GM21360 (cell line): ENCODE data around the gene HCN2.
"Not testable (repeated sequence)": the region's sequence is repeated elsewhere in the genome, so short reads cannot be mapped to it uniquely, and the experiment has no call there.

Experiments used
- ATAC-seq: cut with Tn5 transposase; IDR thresholded peaks from one replicate; pipeline ENCODE4 v1.9.1; 2021; ENCODE audit warnings: mild to moderate bottlenecking, moderate library complexity; ENCODE audit not compliant: unreplicated experiment

HCN2 gene

GRCh38 chr19:602391-603301, 13.0 kb downstream of the HCN2 start:
- ATAC-seq = no peak

- ATAC-seq = not testable (repeated sequence)
Measured at GRCh38 chr19:603302-603639, 13.6 kb downstream of the HCN2 start.

GRCh38 chr19:603779-604178, 14.1 kb downstream of the HCN2 start:
- ATAC-seq = not testable (repeated sequence)

GRCh38 chr19:604355-604754, 14.7 kb downstream of the HCN2 start:
- ATAC-seq = no peak

DNA sequence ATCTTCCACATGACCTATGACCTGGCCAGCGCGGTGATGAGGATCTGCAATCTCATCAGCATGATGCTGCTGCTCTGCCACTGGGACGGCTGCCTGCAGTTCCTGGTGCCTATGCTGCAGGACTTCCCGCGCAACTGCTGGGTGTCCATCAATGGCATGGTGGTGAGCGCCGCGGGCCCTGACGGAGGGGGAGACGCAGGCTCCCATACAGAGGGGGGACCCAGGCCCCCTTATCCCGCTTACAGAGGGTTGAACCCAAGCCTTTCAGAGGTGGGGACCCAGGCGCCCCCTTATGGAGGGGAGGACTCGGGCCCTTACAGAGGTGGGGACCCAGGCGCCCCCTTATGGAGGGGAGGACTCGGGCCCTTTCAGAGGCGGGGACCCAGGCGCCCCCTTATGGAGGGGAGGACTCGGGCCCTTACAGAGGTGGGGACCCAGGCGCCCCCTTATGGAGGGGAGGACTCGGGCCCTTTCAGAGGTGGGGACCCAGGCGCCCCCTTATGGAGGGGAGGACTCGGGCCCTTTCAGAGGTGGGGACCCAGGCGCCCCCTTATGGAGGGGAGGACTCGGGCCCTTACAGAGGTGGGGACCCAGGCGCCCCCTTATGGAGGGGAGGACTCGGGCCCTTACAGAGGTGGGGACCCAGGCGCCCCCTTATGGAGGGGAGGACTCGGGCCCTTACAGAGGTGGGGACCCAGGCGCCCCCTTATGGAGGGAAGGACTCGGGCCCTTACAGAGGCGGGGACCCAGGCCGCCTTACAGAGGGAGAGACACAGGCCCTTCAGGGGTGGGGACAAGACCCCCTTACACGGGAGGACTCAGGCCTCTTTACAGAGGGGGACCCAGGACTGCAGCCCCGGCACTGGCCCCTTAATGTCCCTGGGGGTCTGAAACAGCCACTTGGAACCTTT, 15.6 kb downstream of the HCN2 start:
- not testable (repeated sequence) for ATAC-seq

GRCh38 chr19:607301-608154, 17.8 kb downstream of the HCN2 start:
- ATAC-seq = no peak

- no peak for ATAC-seq
Measured at GRCh38 chr19:608155-609003, 18.7 kb downstream of the HCN2 start.

- ATAC-seq = no peak
Measured at GRCh38 chr19:609004-609346, 19.3 kb downstream of the HCN2 start.

GRCh38 chr19:610071-610800, 20.6 kb downstream of the HCN2 start:
- ATAC-seq = no peak

DNA sequence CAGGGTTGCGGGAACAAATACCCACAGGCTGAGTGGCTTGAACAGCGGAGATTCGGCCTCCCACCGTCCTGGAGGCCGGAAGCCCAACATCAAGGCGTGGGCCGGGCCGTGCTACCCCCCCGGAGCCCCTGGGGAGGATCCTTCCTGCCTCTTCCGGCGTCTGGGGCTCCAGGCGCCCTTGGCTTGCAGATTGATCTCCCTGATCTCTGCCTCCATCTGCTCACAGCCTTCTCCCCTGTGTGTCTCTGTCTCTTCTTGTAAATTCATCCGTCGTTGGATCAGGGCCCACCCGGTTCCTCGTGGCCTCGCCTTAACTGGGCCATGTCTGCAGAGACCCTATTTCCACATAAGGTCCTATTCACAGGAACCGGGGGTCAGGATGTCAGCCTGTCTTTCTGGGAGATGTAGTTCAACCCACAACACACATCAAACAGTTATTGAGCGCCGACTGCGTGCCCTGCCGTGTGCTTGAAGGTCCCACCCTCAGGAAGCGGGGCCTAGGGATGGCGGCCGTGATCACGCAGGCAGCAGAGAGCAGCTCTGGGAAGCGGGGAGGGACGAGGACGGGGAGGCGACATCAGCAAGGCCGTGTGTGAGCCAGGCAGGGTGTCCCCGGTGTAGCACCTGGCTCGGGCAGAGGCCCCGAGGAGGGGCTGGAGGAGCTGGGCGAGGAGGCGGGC, 21.3 kb downstream of the HCN2 start:
- ATAC-seq = no peak

DNA sequence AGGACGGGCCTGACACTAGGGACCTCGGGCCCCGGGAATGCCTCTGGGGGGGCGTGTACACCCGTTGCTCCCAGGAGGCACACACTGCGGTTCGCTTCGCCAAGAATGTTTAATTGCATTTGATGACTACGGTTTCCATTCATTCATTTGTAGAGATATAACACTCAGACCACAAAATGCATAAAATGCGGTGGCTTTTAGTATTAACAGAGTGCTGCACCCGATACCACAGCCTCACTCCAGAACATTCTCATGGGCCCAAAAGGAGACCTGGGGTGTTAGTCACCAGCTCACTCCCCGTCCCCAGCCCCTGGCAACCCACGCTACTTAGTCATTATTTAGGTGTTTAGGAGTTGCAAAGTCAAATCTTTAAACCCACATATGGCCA, 21.8 kb downstream of the HCN2 start:
- no peak for ATAC-seq

DNA sequence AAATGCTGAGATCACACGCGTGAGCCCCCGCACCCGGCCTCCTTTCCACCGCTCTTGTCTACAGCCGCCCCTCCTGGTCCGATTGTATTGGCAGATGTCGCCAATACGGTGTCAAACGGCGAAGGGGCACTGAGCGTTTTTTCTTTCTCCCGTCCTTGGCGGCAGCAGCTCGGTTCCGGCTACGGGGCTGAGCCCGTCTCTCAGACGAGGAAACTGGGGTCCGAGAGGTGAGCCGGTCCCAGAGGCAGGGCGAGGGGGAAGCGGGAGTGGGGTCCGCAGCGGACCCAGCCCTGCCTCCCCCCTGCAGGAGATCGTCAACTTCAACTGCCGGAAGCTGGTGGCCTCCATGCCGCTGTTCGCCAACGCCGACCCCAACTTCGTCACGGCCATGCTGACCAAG, 23.3 kb downstream of the HCN2 start:
- no peak for ATAC-seq

DNA sequence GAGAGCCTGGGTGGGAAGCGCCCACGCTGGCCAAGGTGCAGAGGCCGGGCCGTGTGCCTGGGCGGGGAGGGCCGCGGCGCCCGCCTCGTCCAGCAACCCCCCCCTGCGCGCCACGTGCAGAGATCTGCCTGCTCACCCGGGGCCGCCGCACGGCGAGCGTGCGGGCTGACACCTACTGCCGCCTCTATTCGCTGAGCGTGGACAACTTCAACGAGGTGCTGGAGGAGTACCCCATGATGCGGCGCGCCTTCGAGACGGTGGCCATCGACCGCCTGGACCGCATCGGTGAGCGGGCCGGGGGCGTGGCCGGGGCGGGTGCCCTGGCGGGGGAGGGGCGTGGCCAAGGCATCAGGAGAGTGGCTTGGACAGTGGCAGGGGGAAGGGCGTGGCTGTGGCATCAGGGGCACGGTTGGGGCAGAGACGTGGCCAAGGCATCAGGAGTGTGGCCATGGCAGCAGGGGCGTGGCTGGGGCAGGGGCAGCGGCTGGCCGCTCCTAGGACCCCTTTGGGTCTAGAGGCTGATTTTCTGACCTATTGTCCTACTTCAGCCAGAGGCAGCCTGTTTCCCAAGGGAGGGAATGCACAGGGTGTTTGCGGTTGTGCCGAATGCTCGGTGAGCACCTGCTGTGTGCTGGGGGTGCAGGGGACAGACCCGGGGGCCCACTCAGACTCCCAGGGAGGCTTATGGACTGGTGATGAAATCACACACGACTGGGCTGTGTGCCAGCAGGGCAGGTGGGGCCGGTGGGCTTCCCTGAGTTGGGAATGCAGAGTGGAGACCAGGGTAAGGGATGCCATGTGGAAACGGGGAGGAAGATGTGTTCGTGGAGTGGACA, 24.3 kb downstream of the HCN2 start:
- no peak for ATAC-seq

DNA sequence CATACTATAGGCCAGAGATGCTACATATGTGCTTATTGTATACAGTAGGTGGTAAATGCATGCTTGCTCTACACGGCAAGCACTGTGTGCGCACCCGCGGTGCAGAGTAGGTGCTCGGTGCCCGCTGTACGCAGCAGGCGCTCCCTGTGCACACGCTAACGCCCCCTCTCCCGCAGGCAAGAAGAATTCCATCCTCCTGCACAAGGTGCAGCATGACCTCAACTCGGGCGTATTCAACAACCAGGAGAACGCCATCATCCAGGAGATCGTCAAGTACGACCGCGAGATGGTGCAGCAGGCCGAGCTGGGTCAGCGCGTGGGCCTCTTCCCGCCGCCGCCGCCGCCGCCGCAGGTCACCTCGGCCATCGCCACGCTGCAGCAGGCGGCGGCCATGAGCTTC, 25.9 kb downstream of the HCN2 start:
- ATAC-seq = no peak

GRCh38 chr19:616062-616700, 26.5 kb downstream of the HCN2 start:
- no peak for ATAC-seq

DNA sequence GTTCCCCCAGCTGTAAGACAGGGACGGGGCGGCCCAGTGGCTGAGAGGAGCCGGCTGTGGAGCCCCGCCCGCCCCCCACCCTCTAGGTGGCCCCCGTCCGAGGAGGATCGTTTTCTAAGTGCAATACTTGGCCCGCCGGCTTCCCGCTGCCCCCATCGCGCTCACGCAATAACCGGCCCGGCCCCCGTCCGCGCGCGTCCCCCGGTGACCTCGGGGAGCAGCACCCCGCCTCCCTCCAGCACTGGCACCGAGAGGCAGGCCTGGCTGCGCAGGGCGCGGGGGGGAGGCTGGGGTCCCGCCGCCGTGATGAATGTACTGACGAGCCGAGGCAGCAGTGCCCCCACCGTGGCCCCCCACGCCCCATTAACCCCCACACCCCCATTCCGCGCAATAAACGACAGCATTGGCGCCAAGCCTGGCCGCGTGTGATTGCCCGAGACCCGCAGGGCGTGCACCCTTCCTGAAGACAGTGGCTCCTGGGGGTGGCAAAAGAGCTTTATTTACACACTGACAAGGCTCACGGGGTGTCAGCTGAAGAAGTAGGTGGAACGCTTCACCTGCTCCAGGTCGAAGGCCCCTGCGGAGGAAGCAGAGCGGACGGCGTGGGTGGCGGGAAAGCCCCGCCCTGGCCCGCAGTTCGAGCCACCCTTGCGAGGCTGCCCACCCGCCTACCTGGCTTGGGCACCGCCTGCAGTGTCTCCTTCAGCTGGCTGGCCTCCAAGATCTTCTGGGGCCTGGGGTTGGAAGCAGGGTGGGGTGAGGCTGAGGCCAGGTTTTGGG, 27.3 kb downstream of the HCN2 start:
- ATAC-seq = no peak
